ENCODE data around the gene NAA35.
"Not testable (repeated sequence)": the region's sequence is repeated elsewhere in the genome, so short reads cannot be mapped to it uniquely, and the experiment has no call there.

Gene NAA35

GRCh38 chr9:85940832-85941621 is at the start of gene NAA35:
NAA35 (plus strand) TSS chr9:85941146; CDS start chr9:85942160, 1,014 bp downstream.
- FAIRE-seq (peak; percentile 62), DNase-seq (ENCODE audit: insufficient read length, low spot score) (peak; percentile 91)

DNA sequence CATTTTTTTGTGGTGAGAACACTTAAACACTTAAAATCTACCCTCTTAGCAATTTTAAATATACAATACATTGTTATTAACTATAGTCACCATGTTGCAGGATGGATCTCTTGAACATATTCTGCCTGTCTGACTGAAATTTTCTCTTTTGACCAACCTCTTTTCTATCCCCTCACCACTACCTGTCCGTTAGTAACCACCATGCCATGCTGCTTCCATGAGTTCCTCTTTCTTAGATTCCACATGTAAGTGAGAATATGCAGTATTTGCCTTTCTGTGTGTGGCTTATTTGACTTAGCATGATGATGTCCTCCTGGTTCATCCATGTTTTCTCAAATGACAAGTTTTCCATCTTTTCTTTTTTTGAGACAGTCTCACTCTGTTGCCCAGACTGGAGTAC is 48.5 kb upstream of the NAA35 start:
- no peak for FAIRE-seq

GRCh38 chr9:85895685-85896084 is 45.3 kb upstream of the NAA35 start:
- FAIRE-seq, result no peak
- no peak for DNase-seq (ENCODE audit: insufficient read length, low spot score)

More for the DNA sequence above, 48.5 kb upstream of the NAA35 start:
- DNase-seq (ENCODE audit: insufficient read length, low spot score), result no peak

- no peak for FAIRE-seq
- DNase-seq (ENCODE audit: insufficient read length, low spot score), result no peak
Measured at GRCh38 chr9:85897848-85898247, 43.1 kb upstream of the NAA35 start.

DNA sequence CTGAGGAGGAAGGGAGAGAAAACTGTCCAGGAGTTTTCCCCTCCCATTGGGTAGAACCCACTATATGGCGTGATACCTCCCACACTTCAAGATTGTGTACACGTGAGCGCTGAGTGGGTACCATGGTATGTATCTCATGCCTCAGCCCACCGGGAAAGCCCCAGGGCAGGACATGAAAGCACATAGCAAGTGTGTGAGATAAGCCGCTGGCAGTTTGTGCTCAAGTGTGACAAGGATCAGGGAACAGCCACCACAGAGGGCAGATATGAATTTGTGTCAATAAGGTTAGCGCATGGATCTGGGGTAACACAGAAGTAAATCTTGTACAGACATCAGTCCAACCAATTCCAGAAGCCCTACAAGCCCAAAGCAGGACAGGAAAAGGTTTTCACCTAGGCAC is 42.6 kb upstream of the NAA35 start:
- FAIRE-seq (no peak), DNase-seq (ENCODE audit: insufficient read length, low spot score) (no peak)

GRCh38 chr9:85899388-85899787 is 41.6 kb upstream of the NAA35 start:
- DNase-seq (ENCODE audit: insufficient read length, low spot score) (no peak), FAIRE-seq (no peak)

GRCh38 chr9:85900504-85901201 is 40.3 kb upstream of the NAA35 start:
- FAIRE-seq, result no peak
- peak; percentile 11 for DNase-seq (ENCODE audit: insufficient read length, low spot score)

GRCh38 chr9:85904975-85905374 is 36.0 kb upstream of the NAA35 start:
- DNase-seq (ENCODE audit: insufficient read length, low spot score) (no peak), FAIRE-seq (no peak)

- no peak for DNase-seq (ENCODE audit: insufficient read length, low spot score)
- no peak for FAIRE-seq
Measured at GRCh38 chr9:85905957-85906356, 35.0 kb upstream of the NAA35 start.

GRCh38 chr9:85909390-85909789 is 31.6 kb upstream of the NAA35 start:
- no peak for DNase-seq (ENCODE audit: insufficient read length, low spot score)
- FAIRE-seq, result no peak

- FAIRE-seq, result no peak
- DNase-seq (ENCODE audit: insufficient read length, low spot score), result no peak
Measured at GRCh38 chr9:85914108-85914507, 26.8 kb upstream of the NAA35 start.

GRCh38 chr9:85917756-85918155 is 23.2 kb upstream of the NAA35 start:
- FAIRE-seq, result no peak
- no peak for DNase-seq (ENCODE audit: insufficient read length, low spot score)

DNA sequence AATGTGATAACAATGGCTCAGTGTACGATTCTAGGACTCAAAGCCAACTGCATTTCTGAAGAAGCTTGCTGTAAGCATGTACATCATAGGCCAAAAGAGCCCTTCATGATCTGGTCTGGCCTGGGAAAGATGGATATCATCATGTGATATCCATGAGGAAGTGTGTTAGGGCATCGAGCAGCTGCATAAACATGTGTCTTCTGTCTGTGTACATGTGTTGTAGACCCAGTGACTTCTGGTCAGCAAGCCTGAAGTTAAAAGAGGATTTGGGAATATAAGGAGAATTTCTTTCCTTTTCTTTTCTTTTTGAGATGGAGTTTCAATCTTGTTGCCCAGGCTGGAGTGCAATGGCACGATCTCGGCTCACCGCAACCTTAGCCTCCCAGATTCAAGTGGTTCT is 15.5 kb upstream of the NAA35 start:
- DNase-seq (ENCODE audit: insufficient read length, low spot score), result no peak
- no peak for FAIRE-seq

DNA sequence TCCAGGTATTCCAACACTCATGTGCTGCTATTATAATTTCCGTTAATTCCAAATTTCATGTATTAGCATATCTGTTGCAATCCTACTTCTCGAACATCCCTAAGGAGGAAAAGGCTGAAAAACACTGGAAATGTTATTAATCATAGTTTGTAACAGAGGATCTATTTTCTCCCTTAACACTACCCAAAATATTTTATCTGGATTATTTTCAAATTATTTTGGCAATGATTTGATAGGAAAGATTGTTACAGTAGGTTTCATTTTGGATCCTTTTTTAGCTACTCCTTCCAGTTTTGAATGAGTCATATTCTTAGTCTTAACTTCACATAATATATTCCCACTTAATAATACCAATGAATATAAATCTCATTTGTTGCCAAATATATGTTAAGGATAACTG is 13.9 kb upstream of the NAA35 start:
- no peak for DNase-seq (ENCODE audit: insufficient read length, low spot score)
- FAIRE-seq, result no peak

- DNase-seq (ENCODE audit: insufficient read length, low spot score), result no peak
- no peak for FAIRE-seq
Measured at GRCh38 chr9:85931495-85931894, 9.5 kb upstream of the NAA35 start.

DNA sequence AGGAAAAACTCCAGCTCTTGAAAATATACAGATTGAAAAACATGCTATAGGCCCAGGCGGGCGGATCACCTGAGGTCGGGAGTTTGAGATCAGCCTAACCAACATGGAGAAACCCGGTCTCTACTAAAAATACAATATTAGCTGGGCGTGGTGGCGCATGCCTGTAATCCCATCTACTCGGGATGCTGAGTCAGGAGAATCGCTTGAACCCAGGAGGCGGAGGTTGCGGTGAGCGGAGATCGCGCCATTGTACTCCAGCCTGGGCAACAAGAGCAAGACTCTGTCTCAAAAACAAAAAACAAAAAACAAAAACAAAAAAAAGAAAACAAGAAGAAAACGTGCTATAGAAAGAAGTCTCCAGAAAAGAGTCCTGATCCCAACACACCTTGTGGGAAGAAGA is 5.0 kb upstream of the NAA35 start:
- not testable (repeated sequence) for FAIRE-seq

GRCh38 chr9:85940275-85940831 is 593 bp upstream of the NAA35 start:
- FAIRE-seq (no peak), DNase-seq (ENCODE audit: insufficient read length, low spot score) (no peak)

More for the DNA sequence above, 5.0 kb upstream of the NAA35 start:
- DNase-seq (ENCODE audit: insufficient read length, low spot score), result not testable (repeated sequence)

GRCh38 chr9:85941622-85941940 is 635 bp downstream of the NAA35 start:
- FAIRE-seq (no peak), DNase-seq (ENCODE audit: insufficient read length, low spot score) (no peak)

- DNase-seq (ENCODE audit: insufficient read length, low spot score), result no peak
- FAIRE-seq, result no peak
Measured at GRCh38 chr9:85941966-85942912, 1.3 kb downstream of the NAA35 start.

GRCh38 chr9:85942913-85943709 is 2.2 kb downstream of the NAA35 start:
- FAIRE-seq (no peak), DNase-seq (ENCODE audit: insufficient read length, low spot score) (no peak)
